NCI-H2171 (cell line): ENCODE results near the gene KRTAP5-6.

Experiments
- DNase-seq: peaks from one replicate; lab custom pipeline; 2025; lab: John Stamatoyannopoulos, UW

Gene KRTAP5-6

GRCh38 chr11:1702506-1702905 lies 5.5 kb downstream of the KRTAP5-6 start:
- DNase-seq = no peak

- DNase-seq = no peak
Measured at GRCh38 chr11:1703146-1703545, 6.2 kb downstream of the KRTAP5-6 start.

DNA sequence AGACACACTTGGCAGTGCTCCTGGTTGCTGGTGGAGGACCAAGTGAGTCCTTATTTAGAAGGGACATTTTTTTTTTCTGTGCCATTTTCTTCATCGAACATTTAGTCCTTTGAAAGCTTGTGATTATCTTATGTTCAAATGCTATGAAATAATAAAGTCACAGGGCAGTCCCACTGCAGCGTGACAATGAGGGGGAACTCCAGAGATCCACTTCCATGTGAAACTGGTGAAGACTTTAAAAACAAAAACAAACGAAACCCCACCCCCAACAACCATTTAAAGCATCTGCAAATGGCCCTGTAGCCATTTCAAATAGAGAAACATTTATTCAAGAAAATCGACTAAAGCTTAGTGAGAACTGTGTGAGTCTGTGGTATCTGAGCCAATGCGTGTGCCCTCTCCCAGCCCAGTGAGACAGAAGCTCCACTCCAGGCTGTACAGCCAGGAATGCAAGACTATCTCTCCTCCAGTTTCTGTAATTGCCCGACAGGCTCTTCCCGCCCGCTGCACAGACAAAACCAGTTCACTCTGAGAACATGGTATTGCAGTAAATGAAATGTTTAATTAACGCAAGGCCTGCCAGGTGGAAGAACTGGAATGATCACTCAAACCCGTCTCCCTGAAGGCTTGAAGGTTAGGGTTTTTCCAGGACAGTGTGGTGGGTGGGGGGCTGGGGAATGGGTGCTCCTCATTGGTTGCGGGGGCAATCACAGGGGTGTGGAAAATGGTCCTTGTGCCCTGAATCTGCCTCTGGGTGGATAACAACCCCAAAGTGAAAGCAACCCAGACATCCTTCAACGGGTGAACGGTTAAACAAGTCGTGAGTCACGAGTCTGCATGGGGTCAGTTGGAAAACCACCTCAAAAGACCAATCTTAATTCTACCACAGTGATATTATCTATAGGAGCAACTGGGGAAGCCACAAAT lies 8.4 kb downstream of the KRTAP5-6 start:
- DNase-seq = no peak

DNA sequence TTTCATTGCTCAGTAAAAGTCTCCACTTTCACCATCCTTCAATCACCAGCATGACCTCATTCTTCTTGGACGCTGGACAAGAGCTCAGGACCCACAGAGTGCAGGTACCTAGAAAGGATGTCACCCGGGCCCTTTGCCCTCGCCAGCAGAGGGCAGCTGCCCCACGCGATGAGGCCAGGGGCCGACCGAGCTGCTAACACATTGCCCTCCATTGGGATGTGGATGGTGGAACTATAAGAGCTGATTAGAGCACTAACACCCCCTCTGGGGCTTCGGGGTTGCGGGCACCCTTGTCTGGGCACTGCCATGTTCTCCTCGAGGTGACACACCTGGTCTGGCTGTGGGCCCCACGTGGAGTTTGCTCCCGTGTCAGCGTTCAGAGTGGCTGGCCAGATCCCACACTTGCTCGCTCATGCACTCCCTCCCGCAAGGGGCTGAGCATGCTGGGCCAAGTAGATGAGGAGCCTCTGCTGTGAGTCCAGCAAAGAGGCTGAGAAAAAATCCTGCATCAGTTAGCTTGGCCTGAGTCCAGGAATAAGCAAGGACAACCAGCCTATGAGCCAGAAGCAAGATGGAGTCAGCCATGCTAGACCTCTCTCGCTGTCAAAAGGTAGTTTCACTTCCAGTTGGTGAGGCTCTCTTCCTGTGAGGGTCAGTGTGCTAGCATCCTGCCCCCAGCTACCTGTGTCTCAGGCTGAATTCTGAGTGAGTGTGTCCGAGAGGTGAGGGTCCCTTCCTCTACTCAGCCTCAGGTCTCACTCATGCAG lies 9.8 kb downstream of the KRTAP5-6 start:
- DNase-seq = no peak

- no peak for DNase-seq
Measured at GRCh38 chr11:1707751-1708150, 10.8 kb downstream of the KRTAP5-6 start.

GRCh38 chr11:1708716-1709115 lies 11.7 kb downstream of the KRTAP5-6 start:
- DNase-seq = no peak

GRCh38 chr11:1714908-1715885 lies 18.2 kb downstream of the KRTAP5-6 start:
- DNase-seq = no peak

DNA sequence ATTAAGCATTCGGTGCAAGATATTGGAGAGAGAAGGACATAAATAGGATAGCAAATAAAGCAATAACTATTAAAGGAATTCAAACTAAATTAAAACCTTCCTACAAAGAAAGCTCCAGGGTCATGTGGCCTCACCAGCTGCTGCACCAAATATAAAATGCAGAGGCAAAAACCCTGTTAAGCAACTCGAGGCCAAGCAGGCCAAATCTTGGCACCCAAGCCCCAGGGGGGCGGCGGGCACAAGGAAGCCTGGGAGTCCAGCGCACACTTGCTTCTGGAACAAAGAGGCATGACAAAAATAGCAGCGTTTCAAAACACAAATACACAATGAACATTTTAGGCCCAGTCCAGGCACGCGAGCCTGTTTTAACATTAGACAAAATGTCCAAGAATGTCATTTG lies 20.8 kb downstream of the KRTAP5-6 start:
- DNase-seq = no peak

GRCh38 chr11:1718326-1718725 lies 21.3 kb downstream of the KRTAP5-6 start:
- no peak for DNase-seq

GRCh38 chr11:1719781-1720180 lies 22.8 kb downstream of the KRTAP5-6 start:
- no peak for DNase-seq

DNA sequence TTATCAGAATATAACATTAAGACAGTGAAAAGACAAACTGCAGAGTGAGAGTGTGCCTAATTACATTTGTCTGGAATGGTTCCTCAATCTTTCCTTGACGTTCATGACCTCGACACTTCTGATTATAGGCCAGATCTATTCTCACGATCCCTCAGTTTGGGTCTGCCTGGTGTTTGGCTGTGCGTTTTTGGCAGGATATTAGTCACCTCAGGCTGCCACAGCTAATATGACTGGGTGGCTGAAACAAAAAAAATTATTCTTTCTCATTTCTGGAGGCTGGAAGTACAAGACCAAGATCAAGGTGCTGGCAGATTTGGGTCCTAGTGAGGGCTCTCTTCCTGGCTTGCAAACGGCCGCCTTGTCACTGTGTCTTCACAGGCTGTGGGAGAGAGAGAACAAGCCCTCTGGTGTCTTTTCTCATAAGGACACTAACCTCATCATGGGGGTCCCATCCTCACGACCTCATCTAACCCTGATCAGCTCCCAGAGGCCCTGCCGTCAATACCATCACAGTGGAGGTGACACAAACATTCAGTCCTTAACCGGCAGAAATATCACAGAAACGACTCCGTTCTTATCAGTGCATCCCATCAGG lies 30.2 kb downstream of the KRTAP5-6 start:
- no peak for DNase-seq

DNA sequence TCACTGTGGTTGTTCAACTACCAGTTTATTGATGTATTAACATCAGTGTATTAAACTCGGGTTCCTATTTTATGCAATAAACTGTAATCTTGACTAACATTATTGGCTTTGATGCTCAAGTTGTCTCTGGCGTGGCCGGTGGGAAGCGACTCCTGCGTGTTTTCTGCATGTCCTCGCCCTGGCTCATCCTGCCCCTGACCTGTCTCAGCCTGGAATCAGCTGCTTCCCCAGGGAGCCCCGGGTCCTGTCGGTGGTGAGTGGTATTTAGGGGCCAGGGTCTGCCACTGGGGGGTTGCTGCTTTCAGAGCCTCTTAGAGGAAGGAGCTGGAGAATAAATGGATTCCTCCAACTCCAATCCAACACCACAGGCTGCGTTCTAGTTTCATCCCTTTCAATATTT lies 30.9 kb downstream of the KRTAP5-6 start:
- no peak for DNase-seq

GRCh38 chr11:1728301-1728700 lies 31.3 kb downstream of the KRTAP5-6 start:
- DNase-seq = no peak

GRCh38 chr11:1728931-1729691 lies 32.1 kb downstream of the KRTAP5-6 start:
- no peak for DNase-seq

DNA sequence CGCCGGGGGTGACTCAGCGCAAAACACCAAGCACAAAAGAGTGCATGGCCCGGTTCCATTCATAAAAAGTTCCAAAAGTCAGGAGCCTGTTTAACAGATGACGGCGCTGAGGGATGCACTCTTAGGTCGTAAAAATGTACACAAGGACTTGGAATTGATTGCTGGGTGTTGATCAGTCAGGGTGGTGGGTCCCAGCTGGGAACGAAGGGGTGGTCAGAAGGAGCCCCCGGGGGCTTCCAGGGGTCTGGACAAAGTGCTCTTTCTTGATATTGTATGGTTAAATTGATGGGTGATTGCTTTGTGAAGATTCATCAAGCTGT lies 32.7 kb downstream of the KRTAP5-6 start:
- no peak for DNase-seq

- DNase-seq = no peak
Measured at GRCh38 chr11:1730059-1730629, 33.1 kb downstream of the KRTAP5-6 start.

- no peak for DNase-seq
Measured at GRCh38 chr11:1731451-1732059, 34.6 kb downstream of the KRTAP5-6 start.

DNA sequence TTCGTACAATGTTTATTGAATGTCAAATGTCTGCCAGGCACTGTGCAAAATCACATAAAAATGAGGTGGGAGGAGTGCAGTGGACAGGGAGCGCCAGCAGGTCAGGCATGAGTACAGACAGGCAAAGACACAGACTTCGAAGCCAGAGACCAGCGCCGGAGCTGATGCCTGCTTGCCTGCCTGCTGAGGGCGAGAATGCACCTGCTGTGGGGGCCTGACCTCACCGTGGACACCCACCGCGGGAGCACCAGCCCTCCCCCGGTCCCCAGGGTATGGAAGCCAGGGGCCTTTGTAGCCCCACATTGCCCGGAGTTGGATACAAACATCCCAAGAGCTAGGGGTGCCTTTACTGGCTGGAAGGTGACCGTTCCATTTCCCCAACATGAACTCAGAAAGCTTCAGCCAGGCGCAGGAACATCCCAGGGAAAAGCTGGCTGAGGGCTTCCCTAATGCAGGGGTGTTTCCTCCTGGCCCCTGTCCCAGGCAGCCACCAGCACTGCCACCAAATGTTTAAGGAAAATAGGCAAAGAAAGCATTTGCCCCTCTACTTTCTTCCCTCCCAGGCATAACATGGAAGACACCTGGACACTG lies 35.5 kb downstream of the KRTAP5-6 start:
- DNase-seq = no peak

DNA sequence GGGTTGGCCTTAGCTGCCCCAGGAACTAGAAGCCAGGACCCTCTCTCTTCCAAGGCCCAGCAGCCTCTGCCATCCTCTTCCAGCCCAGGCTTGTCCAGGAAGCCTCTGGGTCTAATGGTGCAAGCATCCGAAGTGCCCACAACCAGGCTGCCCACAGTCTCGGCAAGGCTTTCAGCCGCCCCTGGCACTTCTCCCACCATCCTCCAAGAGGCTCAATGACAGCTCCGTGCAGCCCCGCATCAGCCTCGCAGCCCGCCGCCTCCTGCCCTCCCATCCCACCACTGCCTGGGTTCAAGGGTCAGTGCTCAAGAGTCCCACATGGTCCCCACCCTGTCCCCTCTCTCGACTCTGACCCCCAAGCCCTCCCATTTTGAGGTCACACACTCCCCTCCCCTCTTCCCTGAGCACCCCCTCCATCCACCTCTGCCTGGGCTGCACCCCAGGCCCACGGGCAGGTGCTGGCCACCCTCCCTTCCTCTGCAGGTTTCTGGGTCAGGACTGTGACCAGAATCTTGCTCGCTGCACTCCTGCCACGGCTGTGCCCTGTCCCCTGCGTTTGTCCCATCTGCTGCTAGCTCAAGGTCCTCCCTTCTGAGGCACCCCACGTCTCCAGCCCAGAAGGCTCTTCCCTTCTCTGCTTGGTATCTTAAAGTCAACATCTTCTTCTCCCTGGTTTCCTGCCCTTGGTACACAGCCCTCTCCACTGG lies 36.2 kb downstream of the KRTAP5-6 start:
- DNase-seq = no peak
